DOHH2 (cell line): Measurements from ENCODE around the gene GALNTL6.

Experiments used
- H3F3A ChIP-seq: fragments of 200-600 bp; sonication (generic), shearing (Covaris generic); 2 replicates; pipeline ENCODE4 v1.6.0; 2016; ENCODE audit warnings: antibody characterized with exemption, mild to moderate bottlenecking; ENCODE audit not compliant: control insufficient read depth, insufficient read depth
- H3K27ac ChIP-seq: fragments of 200-600 bp; sonication (generic); 2 replicates; pipeline ENCODE4 v1.5.1; 2014; ENCODE audit warnings: low read depth, mild to moderate bottlenecking, low read length, moderate library complexity
- H3K27me3 ChIP-seq: fragments of 200-600 bp; sonication (generic); 2 replicates; pipeline ENCODE4 v1.6.1; 2014; ENCODE audit warnings: mild to moderate bottlenecking, low read length, mixed read lengths; ENCODE audit not compliant: control insufficient read depth
- H3K36me3 ChIP-seq: fragments of 200-600 bp; sonication (generic); 2 replicates; pipeline ENCODE4 v1.6.1; 2014; ENCODE audit warnings: mild to moderate bottlenecking, low read length, moderate library complexity, mixed read lengths; ENCODE audit not compliant: control insufficient read depth
- H3K4me1 ChIP-seq: fragments of 200-600 bp; sonication (generic); 2 replicates; pipeline ENCODE4 v1.6.1; 2014; ENCODE audit warnings: mild to moderate bottlenecking, low read length, mixed read lengths; ENCODE audit not compliant: control insufficient read depth
- H3K4me2 ChIP-seq: fragments of 200-600 bp; sonication (generic); 2 replicates; pipeline ENCODE4 v1.6.0; 2014; ENCODE audit warnings: mild to moderate bottlenecking, low read length, moderate library complexity
- H3K4me3 ChIP-seq: fragments of 200-600 bp; sonication (generic); 2 replicates; pipeline ENCODE4 v1.5.1; 2014; ENCODE audit warnings: mild to moderate bottlenecking, low read length, mixed read lengths
- H3K79me2 ChIP-seq: fragments of 200-600 bp; sonication (generic); 2 replicates; pipeline ENCODE4 v1.6.1; 2014; ENCODE audit warnings: mild to moderate bottlenecking, low read length, mixed read lengths; ENCODE audit not compliant: control insufficient read depth
- H3K9me2 ChIP-seq: fragments of 200-600 bp; sonication (generic); replicated peaks from 2 replicates; pipeline ENCODE4 v1.6.1; 2014; ENCODE audit warnings: mild to moderate bottlenecking, low read length, mixed read lengths; ENCODE audit not compliant: control insufficient read depth
- H3K9me3 ChIP-seq: fragments of 200-600 bp; sonication (generic); 2 replicates; pipeline ENCODE4 v1.6.1; 2014; ENCODE audit warnings: antibody characterized with exemption, low read length, mixed read lengths; ENCODE audit not compliant: control insufficient read depth, insufficient read depth
- H4K20me1 ChIP-seq: fragments of 200-600 bp; sonication (generic); 2 replicates; pipeline ENCODE4 v1.6.0; 2014; ENCODE audit warnings: low read depth, mild to moderate bottlenecking, antibody characterized with exemption, low read length, moderate library complexity; ENCODE audit not compliant: control insufficient read depth, insufficient read depth
- CTCF ChIP-seq: fragments of 200-600 bp; sonication (generic); IDR thresholded peaks from one replicate; pipeline ENCODE4 v1.5.1; 2014; ENCODE audit warnings: antibody characterized with exemption, mild to moderate bottlenecking, low read depth, low read length; ENCODE audit not compliant: poor library complexity, severe bottlenecking
- EZH2phosphoT487 ChIP-seq: fragments of 200-600 bp; sonication (generic); IDR thresholded peaks from 2 replicates; pipeline ENCODE4 v1.6.1; 2017; ENCODE audit warnings: borderline replicate concordance, mild to moderate bottlenecking, antibody characterized with exemption, low read length, moderate library complexity, mixed read lengths

The GALNTL6 gene

GRCh38 chr4:172708184-172708583 is 895.0 kb downstream of the GALNTL6 start:
- Histone ChIP-seq H3K4me3 (no peak overlapping the region), H3K4me1 (no peaks in the 10 kb centered on the region), H3K27ac (no peak overlapping the region), H4K20me1 (no peaks in the 10 kb centered on the region), H3K36me3 (no peaks in the 10 kb centered on the region), H3K79me2 (no peaks in the 10 kb centered on the region), H3K27me3 (no peaks in the 10 kb centered on the region), H3F3A (no peaks in the 10 kb centered on the region), H3K9me2 (no peaks in the 10 kb centered on the region), H3K9me3 (peaks cover 6% of the 10 kb centered on the region; the same call in 1 of the 2 replicates), H3K4me2 (no peak overlapping the region)
- TF ChIP-seq CTCF (no peak), EZH2phosphoT487 (no peak)

GRCh38 chr4:172709376-172709775 is 896.2 kb downstream of the GALNTL6 start:
- Histone ChIP-seq H3K9me3 (peaks cover 6% of the 10 kb centered on the region; the same call in 1 of the 2 replicates), H4K20me1 (no peaks in the 10 kb centered on the region), H3F3A (no peaks in the 10 kb centered on the region), H3K27ac (no peak overlapping the region), H3K4me3 (no peak overlapping the region), H3K79me2 (no peaks in the 10 kb centered on the region), H3K4me1 (no peaks in the 10 kb centered on the region), H3K27me3 (no peaks in the 10 kb centered on the region), H3K9me2 (no peaks in the 10 kb centered on the region), H3K4me2 (no peak overlapping the region), H3K36me3 (no peaks in the 10 kb centered on the region)
- TF ChIP-seq EZH2phosphoT487, result no peak
- no peak for TF ChIP-seq CTCF

- Histone ChIP-seq H3K79me2 (no peaks in the 10 kb centered on the region), H3K4me2 (no peak overlapping the region), H3K27me3 (no peaks in the 10 kb centered on the region), H3K4me3 (no peak overlapping the region), H4K20me1 (no peaks in the 10 kb centered on the region), H3K27ac (no peak overlapping the region), H3K9me3 (no peaks in the 10 kb centered on the region), H3F3A (no peaks in the 10 kb centered on the region), H3K9me2 (no peaks in the 10 kb centered on the region), H3K36me3 (no peaks in the 10 kb centered on the region), H3K4me1 (no peaks in the 10 kb centered on the region)
- no peak for TF ChIP-seq CTCF
These were observed 903.1 kb downstream of the GALNTL6 start for GRCh38 chr4:172716291-172716690.

GRCh38 chr4:172721659-172722058 is 908.5 kb downstream of the GALNTL6 start:
- Histone ChIP-seq H3F3A (no peaks in the 10 kb centered on the region), H3K27ac (no peak overlapping the region), H3K9me3 (no peaks in the 10 kb centered on the region), H3K36me3 (no peaks in the 10 kb centered on the region), H3K79me2 (no peaks in the 10 kb centered on the region), H3K4me2 (no peak overlapping the region), H3K9me2 (no peaks in the 10 kb centered on the region), H4K20me1 (no peaks in the 10 kb centered on the region), H3K4me1 (no peaks in the 10 kb centered on the region), H3K27me3 (no peaks in the 10 kb centered on the region), H3K4me3 (no peak overlapping the region)
- no peak for TF ChIP-seq CTCF
- no peak for TF ChIP-seq EZH2phosphoT487
